Activated naive CD4-positive, alpha-beta T cell treated with Interleukin-2 at 50 U/mL for 16 hours (primary cell): ENCODE results near the gene ZFP3.
"Not testable (repeated sequence)": the region's sequence is repeated elsewhere in the genome, so short reads cannot be mapped to it uniquely, and the experiment has no call there.

Source experiments
- DNase-seq: peaks from one replicate; pipeline ENCODE4 v3.0.0-alpha.2; 2020

Gene ZFP3

DNA sequence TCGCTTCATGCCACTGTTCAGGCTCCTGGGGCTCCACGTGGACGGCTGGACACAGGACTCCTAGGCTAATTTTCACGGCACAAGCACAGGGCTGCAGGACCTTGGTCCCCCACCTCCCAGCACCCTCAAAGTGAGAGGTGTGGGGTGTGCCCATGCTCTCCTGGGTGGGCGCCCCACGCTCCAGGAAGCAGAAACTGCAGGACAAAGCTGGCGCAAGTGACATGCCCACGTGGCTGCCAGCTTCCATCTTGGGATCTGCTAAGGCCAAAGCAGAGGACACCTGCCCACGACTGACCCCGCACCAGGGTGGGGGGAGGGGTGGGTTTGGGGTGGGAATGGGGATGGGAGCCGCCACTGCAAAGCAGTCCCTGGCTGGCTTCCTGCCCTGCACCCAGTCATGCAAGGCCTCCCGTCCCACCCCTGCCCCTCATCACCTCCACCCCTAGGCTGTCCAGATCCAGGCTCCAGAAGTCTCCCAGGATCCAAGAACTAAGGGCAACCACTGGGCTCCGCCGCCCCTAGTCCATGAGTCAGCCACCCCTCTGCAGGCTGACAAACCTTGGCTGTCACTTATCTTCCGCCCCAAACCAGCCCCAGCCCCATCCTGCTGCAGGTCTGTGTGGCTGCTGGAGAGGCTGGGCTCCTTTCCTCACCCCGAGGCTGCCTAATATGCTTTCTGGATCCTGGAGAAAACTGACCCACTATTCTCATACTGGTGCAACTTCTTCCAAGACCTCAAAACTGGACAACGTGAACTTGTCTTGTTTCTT lies 48.6 kb downstream of the ZFP3 start:
- DNase-seq = no peak

DNA sequence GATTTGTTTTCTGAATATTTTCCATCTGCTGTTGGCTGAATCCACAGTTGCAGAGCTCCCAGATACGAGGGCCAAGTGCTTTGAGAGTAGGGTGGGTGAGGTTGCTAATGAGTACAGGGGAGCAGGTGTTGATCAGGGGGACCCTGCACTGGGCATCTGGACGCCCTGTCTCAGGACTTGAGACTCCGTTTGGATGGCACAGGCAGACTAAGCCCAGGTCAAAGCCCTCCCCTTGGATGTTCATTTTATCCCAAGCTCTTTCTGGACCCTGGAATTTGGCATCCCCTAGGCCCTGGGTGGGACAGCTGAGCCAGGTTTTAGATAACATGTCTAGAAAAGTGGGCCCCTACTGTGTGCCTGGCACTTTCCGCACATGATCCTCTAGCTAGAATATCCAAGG lies 49.6 kb downstream of the ZFP3 start:
- DNase-seq = no peak

DNA sequence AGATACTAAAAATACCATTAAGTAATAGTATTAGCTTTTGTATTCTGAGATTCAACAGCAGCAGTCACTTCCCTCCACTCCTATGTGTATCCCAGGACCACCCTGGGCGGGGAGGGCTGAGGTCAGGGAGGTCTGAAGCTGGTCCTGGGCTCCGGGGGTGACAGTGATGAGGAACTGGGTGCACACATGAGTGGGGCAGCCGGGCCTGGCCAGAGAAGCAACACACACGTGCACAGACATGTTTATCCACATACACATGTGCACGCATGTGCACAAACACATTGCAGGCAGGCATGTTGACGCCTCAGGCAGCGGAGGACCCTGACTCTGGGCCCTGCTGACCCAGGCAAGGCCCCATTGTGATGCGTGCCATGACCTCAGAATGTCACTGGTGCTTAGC lies 50.1 kb downstream of the ZFP3 start:
- DNase-seq = not testable (repeated sequence)

DNA sequence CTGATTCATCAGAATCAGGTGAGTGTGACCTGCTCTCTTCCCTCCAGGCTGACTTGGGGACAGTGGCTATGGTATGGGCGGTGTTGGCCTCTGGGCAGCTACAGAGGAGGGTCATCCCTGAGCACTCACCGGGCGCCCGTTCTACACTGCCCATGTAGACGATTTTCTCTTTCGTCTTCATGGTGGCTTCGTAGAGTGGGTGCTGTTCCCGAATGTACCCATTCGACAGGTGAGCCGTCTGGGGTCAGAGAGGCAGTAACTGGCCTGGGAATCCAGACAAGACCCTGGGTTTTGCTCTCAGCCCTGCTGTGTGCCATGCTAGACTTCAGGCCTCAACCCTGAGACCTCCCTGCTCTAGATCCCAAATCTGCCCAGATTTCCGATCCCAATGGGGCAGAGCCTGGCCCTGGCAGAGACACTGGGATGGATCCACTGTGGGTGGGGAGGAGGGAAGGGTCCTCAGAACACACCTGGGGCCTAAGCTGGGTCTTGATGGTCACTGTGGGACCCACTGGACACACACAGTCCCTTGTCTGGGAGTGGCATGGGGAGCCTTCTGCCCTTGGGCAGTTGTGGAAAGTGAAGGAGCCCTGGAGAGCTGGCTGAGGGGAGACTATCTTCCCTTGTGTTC lies 50.8 kb downstream of the ZFP3 start:
- no peak for DNase-seq

DNA sequence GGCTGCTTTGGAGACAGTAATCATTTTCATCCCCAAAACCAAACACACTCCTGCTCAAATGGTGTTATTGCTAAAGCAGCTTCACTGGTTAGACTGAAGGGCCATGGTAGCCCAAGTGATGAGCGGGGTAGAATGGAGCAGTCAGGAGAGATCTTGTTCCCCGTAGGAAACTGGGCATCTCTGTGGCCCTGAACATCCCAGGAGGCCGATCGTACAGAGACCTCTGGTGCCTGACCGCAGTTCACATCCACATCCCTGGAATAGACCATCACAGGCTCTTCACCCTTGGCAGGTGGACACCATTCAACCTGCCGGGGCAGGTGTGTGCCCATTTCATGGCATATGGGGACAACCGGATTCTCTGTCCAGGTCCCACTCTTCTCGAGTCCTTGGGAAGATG lies 51.5 kb downstream of the ZFP3 start:
- DNase-seq = not testable (repeated sequence)

DNA sequence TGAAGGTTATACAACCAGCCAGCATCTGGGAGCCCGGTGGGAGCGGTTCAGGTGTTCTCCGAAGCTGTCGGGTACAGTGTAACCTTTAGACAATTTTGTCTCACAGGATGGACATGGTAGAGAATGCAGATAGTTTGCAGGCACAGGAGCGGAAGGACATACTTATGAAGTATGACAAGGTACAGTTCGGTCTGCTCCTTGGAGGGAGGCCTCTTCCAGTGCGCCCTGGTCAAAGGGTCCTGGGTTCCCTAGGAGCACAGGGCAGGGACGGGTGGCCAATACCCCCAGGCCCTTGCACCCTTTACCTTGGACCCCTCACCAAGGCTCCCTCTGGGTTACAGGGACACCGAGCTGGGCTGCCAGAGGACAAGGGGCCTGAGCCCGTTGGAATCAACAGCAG lies 52.0 kb downstream of the ZFP3 start:
- not testable (repeated sequence) for DNase-seq

DNA sequence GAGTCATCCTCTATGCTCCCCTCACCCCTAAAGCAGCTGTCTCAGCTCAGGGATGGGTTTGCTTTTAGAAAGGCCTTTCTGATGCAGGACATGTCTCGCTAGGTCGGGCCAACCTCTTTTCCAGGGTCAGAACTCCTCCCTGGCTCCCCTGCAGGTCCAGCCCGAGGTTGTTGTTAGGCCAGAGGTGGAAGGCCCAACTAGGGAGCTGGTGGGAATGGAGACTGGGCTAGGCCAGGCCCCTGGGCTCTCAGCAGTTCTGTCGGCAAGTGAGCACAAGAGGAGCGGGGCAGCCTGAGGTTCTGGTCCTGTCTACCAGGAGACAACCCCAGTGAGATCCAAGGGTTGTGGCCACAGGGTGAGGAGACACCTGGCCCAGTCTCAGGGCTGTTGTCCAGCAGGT lies 52.4 kb downstream of the ZFP3 start:
- DNase-seq = not testable (repeated sequence)

DNA sequence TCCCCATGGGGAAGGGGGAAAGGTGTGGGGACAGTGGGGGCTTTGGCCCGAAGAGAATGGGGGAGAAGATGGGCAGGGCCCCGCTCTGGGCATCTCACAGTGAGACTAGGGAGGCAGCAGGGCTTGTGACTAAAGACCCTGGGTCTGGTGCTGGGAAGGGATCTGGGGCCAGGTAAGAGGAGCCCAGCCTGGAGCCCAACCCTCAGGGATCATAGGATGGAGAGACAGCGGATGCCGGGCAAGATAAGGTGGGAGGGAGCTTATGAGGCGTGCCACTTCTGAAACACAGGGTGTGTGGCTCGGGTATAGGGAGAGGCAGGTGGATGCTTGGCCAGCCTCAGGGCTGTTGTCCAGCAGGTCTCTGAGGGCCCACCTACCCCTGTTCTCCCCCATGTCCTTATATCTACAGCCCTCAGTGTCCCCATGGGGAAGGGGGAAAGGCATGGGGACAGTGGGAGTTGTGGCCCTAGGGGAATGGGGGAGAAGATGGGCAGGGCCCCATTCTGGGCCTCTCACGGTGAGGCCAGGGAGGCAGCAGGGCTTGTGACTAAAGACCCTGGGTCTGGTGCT lies 53.0 kb downstream of the ZFP3 start:
- no peak for DNase-seq

DNA sequence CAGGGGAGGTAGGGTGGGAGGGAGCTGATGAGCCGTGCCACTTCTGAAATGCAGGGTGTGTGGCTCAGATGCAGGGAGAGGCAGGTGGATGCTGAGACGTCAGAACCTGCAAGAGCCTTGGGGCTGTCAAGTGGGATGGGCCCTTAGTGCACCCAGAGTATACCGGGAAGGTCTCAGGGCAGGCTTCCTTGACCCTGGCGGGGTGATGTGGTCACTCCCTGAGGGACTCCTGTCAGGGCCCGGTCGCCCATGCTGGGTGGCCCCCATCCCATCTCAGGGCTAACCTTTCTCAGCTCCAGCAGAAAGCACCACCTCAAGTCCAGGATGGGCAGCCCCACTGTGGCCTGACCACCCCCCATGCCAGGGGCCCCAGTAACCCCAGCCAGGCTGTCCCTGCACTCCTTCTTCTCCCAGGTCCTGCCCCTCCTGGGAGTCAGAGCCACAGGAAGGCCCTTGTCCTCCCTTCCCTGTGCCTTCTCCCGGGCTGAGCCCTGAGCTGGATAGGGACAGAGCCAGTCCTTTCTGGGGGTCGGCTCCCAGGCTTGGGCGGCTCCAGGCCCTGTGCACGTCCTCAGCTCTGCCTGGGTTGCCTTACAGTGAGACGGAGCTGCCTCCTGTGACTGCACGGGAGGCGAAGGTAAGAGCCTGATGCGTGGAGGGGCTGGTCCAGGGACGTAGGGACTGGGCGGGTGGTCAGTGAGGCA lies 53.7 kb downstream of the ZFP3 start:
- not testable (repeated sequence) for DNase-seq

DNA sequence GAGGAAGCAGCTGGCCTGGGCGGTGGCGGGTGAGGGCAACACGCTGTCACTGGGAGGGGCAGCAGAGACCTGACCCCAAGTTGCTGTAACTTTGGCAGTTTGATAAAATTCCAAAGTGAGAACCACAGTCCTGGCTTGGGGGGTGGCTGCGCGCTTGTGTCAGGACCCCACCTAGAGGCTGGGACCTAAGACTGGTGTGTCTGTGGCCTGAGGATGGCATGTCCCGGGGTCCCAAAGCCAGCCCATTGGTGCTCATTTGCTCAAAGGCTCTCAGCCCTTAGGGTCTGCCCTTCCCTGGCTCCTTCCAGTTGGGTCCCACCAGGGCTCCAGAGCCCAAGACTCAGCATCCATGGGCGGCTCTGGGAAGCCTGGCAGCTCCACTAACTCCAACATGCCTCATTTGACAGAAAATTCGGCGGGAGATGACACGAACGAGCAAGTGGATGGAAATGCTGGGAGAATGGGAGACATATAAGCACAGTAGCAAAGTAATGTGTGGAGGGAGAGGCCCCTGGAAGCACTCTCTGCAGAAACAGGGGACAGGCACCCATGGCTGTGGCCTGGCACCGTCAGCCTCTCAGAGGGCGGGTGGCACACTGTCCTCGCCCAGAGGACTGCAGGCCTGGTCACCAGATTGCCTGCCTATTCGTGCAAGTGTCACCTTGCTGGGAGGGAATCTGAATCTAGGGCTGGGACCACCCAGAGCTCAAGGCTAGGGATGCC lies 54.4 kb downstream of the ZFP3 start:
- DNase-seq = not testable (repeated sequence)

DNA sequence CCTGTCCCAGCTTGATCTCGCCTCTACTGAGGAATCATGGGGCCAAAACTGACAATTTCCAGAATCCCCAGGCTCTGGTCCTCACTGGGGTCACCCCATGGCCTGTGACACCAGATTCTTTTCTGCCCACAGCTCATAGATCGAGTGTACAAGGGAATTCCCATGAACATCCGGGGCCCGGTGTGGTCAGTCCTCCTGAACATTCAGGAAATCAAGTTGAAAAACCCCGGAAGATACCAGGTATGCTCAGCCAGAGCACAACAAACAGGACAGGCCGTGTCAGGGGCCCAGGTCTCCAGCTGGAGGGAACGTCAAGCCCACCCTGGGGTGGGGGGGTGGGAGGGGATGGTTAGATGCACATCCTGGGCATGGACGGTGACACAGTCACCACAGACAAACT lies 55.0 kb downstream of the ZFP3 start:
- DNase-seq = no peak

DNA sequence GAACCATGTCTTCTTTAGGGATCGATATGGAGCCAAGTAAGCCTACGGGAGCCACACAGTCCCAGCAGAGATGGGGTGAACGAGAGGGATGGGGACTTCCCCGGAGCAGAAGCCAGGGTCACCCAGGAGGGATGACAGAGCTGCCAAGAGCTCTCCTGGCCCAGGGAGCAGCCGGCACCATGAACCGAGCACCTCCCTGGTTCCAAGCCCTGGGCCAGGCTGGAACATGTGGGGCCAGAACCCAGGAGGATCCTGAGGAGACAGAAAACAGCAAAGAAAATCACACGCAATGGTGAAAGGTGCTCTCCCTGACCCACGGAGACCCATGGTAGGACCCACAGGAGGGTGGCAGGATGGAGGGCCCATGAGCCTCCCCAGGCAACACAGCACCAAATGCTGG lies 55.7 kb downstream of the ZFP3 start:
- not testable (repeated sequence) for DNase-seq

DNA sequence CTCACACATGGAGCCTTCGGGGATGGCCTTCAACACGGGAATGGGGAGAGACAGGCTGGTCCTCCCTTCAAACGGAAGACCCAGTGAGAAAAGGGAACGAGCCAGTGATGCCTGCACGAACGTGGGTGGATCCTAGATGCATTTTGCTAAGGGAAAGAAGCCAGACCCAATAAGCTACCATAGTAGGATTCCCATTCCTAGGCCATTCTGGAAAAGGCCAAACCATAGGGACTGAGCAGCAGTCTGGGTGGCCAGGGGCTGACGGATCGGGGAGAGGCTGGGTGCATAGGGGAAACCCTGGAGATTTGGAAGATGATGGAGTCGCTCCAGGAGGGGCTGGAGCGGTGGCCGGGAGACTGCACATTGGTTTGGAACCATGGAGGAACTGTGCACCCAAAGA lies 56.3 kb downstream of the ZFP3 start:
- DNase-seq = not testable (repeated sequence)

DNA sequence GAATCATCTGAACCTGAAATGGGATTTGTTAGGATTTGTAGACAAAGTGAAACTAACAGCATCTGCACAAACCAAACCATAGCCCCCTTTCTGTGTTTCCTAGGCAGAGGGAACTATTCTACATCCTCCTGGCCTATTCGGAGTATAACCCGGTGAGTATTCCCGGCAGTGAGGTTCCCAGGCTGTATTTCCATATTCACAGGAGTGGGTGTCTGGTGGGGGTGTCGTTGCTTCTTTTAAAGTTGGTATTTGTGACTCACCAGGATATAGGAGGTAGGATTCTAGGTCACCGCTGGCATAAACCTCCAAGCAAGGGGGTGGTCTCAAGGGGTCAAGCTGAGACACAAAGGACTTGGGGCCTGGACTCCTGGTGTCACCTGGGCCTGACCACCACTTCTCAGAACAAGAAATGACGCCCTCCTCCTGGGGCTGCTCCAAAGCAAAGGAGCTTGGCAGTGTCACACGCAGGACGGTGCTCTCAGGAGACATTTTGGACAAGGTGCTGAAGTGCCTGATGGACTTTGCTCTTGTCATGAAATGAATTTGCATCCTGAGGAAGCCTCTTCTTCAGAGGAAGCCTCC lies 57.0 kb downstream of the ZFP3 start:
- not testable (repeated sequence) for DNase-seq

DNA sequence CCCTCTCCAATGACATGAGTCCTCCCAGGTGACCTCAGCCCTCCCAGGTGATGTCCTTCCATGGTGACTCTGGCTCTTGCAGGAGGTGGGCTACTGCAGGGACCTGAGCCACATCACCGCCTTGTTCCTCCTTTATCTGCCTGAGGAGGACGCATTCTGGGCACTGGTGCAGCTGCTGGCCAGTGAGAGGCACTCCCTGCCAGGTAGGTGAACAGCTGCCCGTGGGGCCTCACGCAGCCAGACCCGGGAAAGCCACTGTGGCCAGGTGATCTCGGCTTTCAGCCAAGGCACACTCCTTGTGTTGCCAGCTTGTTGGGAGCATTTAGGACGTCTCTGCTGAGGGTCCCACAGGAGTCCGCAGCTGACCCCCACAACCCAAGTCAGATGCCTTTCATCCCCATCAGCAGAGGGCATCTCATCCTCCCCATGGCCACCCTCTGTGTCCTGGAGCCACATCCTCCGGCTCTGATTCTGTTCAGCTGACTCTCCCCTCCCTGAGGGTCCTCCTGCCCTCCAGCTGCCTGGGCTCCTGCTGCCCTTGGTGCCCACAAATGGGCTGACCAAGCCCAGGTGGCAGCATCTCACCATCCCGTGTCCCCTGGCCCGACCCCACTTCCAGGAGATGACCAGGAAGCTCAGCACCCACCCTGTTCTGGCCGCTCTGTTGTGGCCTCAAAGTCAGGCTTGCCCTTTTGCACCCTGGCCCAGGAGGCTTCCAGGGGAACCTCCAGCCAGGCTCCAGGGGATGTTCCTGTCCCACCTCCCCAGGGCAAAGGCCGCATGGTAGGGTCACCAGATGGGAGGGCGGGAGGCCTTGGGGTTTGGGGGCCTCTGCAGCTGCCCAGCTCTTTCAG lies 57.7 kb downstream of the ZFP3 start:
- no peak for DNase-seq

DNA sequence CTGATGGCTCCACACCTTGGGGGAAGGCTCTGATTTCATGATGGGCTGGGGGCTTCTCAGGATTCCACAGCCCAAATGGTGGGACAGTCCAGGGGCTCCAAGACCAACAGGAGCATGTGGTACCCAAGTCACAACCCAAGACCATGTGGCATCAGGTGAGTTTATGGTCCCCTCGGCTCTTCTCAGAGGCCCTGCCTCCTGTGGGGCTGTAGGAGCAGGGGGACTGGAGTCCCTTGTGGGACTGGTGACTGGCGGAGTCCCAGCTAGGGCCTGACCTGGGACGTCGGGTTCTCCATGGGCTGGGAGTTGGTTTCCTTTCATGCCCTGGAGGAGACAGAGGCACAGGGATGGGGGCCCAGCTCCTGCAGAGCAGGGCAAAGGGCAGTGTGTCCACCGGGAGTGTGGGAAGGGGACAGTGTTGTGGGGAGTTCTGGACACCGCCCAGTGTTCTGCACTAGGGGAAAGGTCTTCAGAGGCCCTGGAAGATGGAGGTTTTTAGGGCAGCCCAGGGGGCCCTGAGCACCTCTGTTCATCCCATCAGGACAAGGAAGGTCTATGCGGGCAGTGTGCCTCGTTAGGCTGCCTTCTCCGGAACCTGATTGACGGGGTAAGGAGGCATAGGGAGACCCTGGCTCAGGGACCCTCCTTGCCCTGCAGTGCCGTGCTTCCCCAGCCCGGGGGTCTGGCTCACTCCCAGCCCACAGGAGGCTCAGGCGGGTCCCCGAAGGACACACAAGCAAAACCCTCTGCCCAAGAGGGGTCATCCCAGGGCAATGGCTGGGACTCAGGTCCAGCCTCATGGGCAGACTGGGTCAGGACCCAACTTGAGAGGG lies 58.5 kb downstream of the ZFP3 start:
- DNase-seq = not testable (repeated sequence)

DNA sequence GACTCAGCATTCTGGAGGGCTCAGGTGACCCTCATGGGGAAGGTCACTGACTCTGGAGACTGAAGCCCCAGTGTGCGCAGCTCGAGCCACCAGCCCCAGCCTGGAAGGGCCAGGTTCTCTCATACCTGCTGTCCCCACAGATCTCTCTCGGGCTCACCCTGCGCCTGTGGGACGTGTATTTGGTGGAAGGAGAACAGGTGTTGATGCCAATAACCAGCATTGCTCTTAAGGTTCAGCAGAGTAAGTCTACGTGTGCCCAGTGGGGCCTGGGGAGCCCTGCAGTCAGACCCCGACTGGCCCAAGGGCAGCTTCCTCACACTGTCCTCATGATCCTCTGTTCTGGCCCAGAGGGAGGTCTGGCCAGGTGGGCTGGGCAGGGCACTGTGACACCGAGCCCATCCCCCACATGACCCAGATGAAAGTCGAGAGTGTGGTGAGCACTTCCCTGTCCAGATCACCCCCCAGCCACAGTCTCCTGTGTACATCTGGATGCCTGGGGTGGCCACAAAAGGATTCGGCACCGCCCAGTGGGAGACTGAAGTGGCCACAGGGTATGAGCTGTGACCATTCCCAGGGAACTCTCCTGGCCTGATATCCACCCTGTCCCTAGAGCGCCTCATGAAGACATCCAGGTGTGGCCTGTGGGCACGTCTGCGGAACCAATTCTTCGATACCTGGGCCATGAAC lies 59.4 kb downstream of the ZFP3 start:
- not testable (repeated sequence) for DNase-seq

DNA sequence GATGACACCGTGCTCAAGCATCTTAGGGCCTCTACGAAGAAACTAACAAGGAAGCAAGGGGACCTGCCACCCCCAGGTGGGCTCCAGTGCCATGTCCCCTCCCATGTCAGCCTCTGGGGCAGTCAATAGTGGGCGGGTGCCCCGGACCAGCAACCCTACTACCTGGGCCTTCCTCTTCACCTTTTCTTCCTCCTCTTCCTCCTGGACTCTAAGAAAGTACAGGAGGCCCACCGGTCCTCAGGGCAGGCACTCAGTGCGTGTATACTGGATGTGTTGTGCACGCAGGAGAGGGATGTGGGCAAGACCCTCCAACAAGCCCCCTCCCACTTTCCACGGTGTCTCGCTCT lies 59.9 kb downstream of the ZFP3 start:
- DNase-seq = not testable (repeated sequence)

DNA sequence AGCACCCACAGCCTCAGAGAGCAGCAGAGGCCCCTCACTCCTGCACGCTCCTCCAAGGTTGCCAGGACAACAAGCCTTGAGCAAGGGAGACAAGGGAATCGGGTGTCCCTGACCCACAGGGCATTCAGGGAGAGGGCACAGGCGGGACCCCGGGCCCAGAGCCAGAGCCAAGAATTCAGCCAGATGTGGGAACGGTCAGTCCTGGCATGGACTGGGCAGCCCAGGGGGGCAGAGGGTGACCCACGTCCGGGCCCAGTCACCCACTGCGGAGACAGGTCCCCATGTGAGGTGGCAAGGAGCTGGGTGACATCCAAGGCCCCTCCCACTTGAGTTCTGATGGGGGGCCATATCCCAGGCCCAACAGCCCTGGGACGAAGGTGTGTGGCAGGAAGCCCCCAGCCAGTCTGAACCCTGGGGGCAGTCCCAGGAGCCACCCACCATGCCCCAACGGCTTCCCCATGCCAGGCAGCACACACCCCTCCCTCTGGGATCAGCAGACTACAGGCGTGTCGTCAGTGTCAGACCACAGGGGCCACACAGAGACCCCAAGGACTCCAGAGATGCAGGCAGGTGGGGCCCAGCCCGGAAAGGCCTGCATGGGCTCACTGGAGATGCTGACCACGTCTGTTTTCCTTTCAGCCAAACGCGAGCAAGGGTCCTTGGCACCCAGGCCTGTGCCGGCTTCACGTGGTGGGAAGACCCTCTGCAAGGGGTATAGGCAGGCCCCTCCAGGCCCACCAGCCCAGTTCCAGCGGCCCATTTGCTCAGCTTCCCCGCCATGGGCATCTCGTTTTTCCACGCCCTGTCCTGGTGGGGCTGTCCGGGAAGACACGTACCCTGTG lies 60.6 kb downstream of the ZFP3 start:
- DNase-seq = no peak
